Ovary (tissue), 9 donors: ENCODE data around the gene OR51A7. TPM values are rescaled to one million over a fixed set of nuclear protein-coding genes. Genes with fewer than 3 reads are reported as not detected.

Source experiments
- DNase-seq, 5 donors: peaks; one replicate each; pipeline ENCODE4 v3.0.0-alpha.2; 2019 to 2020
- H3K27ac ChIP-seq, 2 donors: fragments of 200-600 bp; one replicate each; pipeline versions ENCODE4 v1.5.1 to v1.8.0; 2019 to 2022
- H3K27me3 ChIP-seq: fragments of 200-600 bp; one replicate; pipeline ENCODE4 v1.8.0; 2022
- H3K36me3 ChIP-seq: fragments of 200-600 bp; sonication (generic); one replicate; pipeline ENCODE4 v1.5.1; 2019
- H3K4me1 ChIP-seq: one replicate; pipeline ENCODE4 v1.8.1; 2013; ENCODE audit warnings: mild to moderate bottlenecking, moderate library complexity; ENCODE audit not compliant: insufficient read depth
- H3K4me3 ChIP-seq: fragments of 200-600 bp; sonication (generic); one replicate; pipeline ENCODE4 v1.5.1; 2017
- H3K9me3 ChIP-seq, 2 donors: fragments of 200-600 bp in 1 of 2; sonication (generic) in 1 of 2; one replicate each; pipeline versions ENCODE4 v1.5.1 to v1.8.1; 2013 to 2019; ENCODE audit warnings: mild to moderate bottlenecking in 1 of 2, moderate library complexity in 1 of 2
- CTCF ChIP-seq, 3 donors: fragments of 450-650 bp in 2 of 3; fragments of 200-600 bp in 1 of 3; IDR thresholded peaks; one replicate each; pipeline versions ENCODE4 v1.5.1 to v1.8.0; 2016 to 2022; ENCODE audit warnings: antibody characterized with exemption in 3 of 3, mild to moderate bottlenecking in 1 of 3
- EP300 ChIP-seq: sonication (generic); formaldehyde crosslinking; IDR thresholded peaks from one replicate; pipeline ENCODE4 v1.6.1; 2017; ENCODE audit warnings: antibody characterized with exemption
- POLR2A ChIP-seq: fragments of 450-650 bp; IDR thresholded peaks from one replicate; pipeline ENCODE4 v1.6.1; 2017; ENCODE audit warnings: antibody characterized with exemption, mild to moderate bottlenecking, moderate library complexity
- WGBS, 3 donors: extraction: QIAGEN DNeasy Blood & Tissue Kit in 1 of 3; methylation state at CpG; one replicate each; pipeline versions ENCODE4 v1.1.5 to v1.1.7; 2013 to 2017; 5-methylcytosine and 5-hydroxymethylcytosine counted together
- intact Hi-C, 4 donors: fragments of 100-400 bp; cut with DNase I; formaldehyde crosslinking; loops; one replicate each; pipeline versions ENCODE4 v1.11.0 to v1.15.1; 2022 to 2023
- polyA plus RNA-seq, 2 donors: library from polyadenylated mRNA; stranded (reverse); fragments of 200-250 nt in 1 of 2; fragments of 350-450 nt in 1 of 2; fragmentation: Illumina TruSeq in 1 of 2; extraction: RNeasy Lipid Tissue Mini Kit (QIAGEN cat#74804) in 1 of 2; gene quantifications; one replicate each; pipeline ENCODE4 v1.2.3, GENCODE V29; 2013 to 2014
- total RNA-seq, 7 donors: library from RNA; depleted of rRNA in 2 of 7; stranded (reverse); fragments of >200 nt in 2 of 7; fragmentation: NEBNext Ultra II Directional in 3 of 7; extraction: Animal tissue kit (Norgen Biotek cat#: 25700) in 3 of 7; gene quantifications; one replicate each; pipeline versions ENCODE4 v1.1.0 to v1.2.4, GENCODE V29; 2016 to 2023
- donor health status: DM: no; HTN: no; CAD: no; lungs with moderate emphysema.
- donor health status: DM: no; HTN: no; CAD: no.
- donor health status: Bipolar disorder and iron deficiency.
- donor health status: DM: yes; HTN: yes; CAD: no.
- donor health status: DM: no; HTN: no; CAD: no.
- donor health status: DM: yes; HTN: yes; CAD: no.

OR51A7 gene
- total and polyA plus RNA-seq, 9 donors: not detected

GRCh38 chr11:4957396-4957795 is 53.8 kb downstream of the OR51A7 start:
- intact Hi-C loops: no loop called here
- no peaks in the 10 kb centered on the region for H3K36me3 ChIP-seq
- no peaks in the 10 kb centered on the region for H3K9me3 ChIP-seq
- H3K4me1 ChIP-seq: no peaks in the 10 kb centered on the region
- 28 to 32% (median 31%) methylated on average over 4 of the region's 4 CpGs for WGBS, 3 donors
- DNase-seq: no peak
- no peaks in the 10 kb centered on the region for H3K27me3 ChIP-seq
- TF ChIP-seq EP300 (no peak), POLR2A (no peak), CTCF (IDR thresholded peaks at IDR 0.05) (no peak)
- H3K27ac ChIP-seq: no peak overlapping the region
- H3K4me3 ChIP-seq: no peak overlapping the region

Other genes with a start within 250 kb of the OR51A7 start
- under 1 TPM in 4 of 7 donors, not detected in 3; 0.11 to 0.65 (median 0.23) TPM for gene OR51E2, start 205.9 kb upstream of the OR51A7 start, total RNA-seq
- 1 to 10 TPM in 1 of 2 donors, under 1 TPM in 1; 0.67 to 2.0 TPM for gene OR51E2, start 205.9 kb upstream of the OR51A7 start, polyA plus RNA-seq
- gene MMP26, start 199.0 kb upstream of the OR51A7 start, total RNA-seq: under 1 TPM in 1 of 7 donors, not detected in 6; 0.23 TPM
- gene MMP26, start 199.0 kb upstream of the OR51A7 start, polyA plus RNA-seq: not detected
- gene OR51F1, start 133.8 kb upstream of the OR51A7 start, total RNA-seq: not detected
- gene OR51F1, start 133.8 kb upstream of the OR51A7 start, polyA plus RNA-seq: not detected
- gene OR52R1, start 99.4 kb upstream of the OR51A7 start, total RNA-seq: not detected
- not detected for gene OR52R1, start 99.4 kb upstream of the OR51A7 start, polyA plus RNA-seq
- not detected for gene OR51F2, start 82.5 kb upstream of the OR51A7 start, total RNA-seq
- not detected for gene OR51F2, start 82.5 kb upstream of the OR51A7 start, polyA plus RNA-seq
- gene OR51S1, start 54.6 kb upstream of the OR51A7 start, total RNA-seq: not detected
- gene OR51S1, start 54.6 kb upstream of the OR51A7 start, polyA plus RNA-seq: not detected
- not detected for gene OR51T1, start 21.9 kb upstream of the OR51A7 start, total RNA-seq
- not detected for gene OR51T1, start 21.9 kb upstream of the OR51A7 start, polyA plus RNA-seq
- gene OR51G2, start 15.6 kb downstream of the OR51A7 start, total RNA-seq: not detected
- gene OR51G2, start 15.6 kb downstream of the OR51A7 start, polyA plus RNA-seq: not detected
- gene OR51G1, start 20.6 kb downstream of the OR51A7 start, total RNA-seq: not detected
- gene OR51G1, start 20.6 kb downstream of the OR51A7 start, polyA plus RNA-seq: not detected
- gene OR51A4, start 43.8 kb downstream of the OR51A7 start, total RNA-seq: not detected
- gene OR51A4, start 43.8 kb downstream of the OR51A7 start, polyA plus RNA-seq: not detected
- gene OR51A2, start 51.9 kb downstream of the OR51A7 start, total RNA-seq: not detected
- gene OR51A2, start 51.9 kb downstream of the OR51A7 start, polyA plus RNA-seq: not detected
- not detected for gene OR51L1, start 91.1 kb downstream of the OR51A7 start, total RNA-seq
- gene OR51L1, start 91.1 kb downstream of the OR51A7 start, polyA plus RNA-seq: not detected
- gene OR52J3, start 142.7 kb downstream of the OR51A7 start, total RNA-seq: not detected
- gene OR52J3, start 142.7 kb downstream of the OR51A7 start, polyA plus RNA-seq: not detected
- not detected for gene OR52E2, start 155.8 kb downstream of the OR51A7 start, total RNA-seq
- gene OR52E2, start 155.8 kb downstream of the OR51A7 start, polyA plus RNA-seq: not detected
- gene OR52E1, start 165.8 kb downstream of the OR51A7 start, total RNA-seq: not detected
- gene OR52E1, start 165.8 kb downstream of the OR51A7 start, polyA plus RNA-seq: not detected
- not detected for gene OR52A5, start 234.6 kb downstream of the OR51A7 start, total RNA-seq
- gene OR52A5, start 234.6 kb downstream of the OR51A7 start, polyA plus RNA-seq: not detected